OCI-LY3 (cell line): Measurements from ENCODE around the gene DNASE1L2.

Experiments
- EZH2phosphoT487 ChIP-seq: fragments of 200-600 bp; shearing (Covaris generic); IDR thresholded peaks from 2 replicates; pipeline ENCODE4 v1.6.1; 2018; ENCODE audit warnings: antibody characterized with exemption, mixed run types, low read depth
- TF ChIP-seq, protein P1 (sequence below): fragments of 200-600, 300-600 bp; sonication (generic); IDR thresholded peaks from 2 replicates; pipeline ENCODE4 v1.5.1; 2014; ENCODE audit warnings: antibody characterized with exemption, low read length, low read depth

DNA sequence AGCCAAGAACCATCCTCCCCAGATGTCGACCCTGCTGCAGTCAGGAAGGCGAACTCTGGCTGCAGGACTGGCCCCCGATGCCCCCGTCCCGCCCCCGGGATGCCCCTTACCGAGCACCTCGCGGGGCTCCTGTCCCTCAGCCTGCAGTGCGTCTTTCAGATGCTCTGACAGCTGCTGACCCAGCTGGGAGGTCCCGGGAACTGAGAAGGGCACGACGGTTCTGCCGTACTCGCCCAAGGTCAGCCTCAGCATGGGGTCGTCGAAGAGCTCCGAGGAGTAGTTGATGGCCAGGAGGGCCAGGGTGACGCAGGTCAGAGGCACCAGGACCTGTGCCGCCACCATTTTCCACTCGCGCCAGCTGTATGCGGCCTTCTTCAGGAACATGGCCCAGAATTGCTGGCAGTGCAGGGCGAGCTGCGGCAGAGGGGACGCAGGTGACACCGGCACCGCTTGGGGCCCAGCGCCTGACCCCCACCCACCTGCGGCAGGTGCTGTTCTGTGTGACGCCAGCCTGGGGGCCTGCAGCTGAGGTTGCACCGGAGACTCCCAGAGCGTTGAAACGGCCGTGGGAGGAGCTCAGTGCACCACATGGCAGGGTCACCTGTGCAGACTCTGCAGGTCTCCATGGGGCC, 51.8 kb downstream of the DNASE1L2 start:
- TF ChIP-seq, protein P1, sequence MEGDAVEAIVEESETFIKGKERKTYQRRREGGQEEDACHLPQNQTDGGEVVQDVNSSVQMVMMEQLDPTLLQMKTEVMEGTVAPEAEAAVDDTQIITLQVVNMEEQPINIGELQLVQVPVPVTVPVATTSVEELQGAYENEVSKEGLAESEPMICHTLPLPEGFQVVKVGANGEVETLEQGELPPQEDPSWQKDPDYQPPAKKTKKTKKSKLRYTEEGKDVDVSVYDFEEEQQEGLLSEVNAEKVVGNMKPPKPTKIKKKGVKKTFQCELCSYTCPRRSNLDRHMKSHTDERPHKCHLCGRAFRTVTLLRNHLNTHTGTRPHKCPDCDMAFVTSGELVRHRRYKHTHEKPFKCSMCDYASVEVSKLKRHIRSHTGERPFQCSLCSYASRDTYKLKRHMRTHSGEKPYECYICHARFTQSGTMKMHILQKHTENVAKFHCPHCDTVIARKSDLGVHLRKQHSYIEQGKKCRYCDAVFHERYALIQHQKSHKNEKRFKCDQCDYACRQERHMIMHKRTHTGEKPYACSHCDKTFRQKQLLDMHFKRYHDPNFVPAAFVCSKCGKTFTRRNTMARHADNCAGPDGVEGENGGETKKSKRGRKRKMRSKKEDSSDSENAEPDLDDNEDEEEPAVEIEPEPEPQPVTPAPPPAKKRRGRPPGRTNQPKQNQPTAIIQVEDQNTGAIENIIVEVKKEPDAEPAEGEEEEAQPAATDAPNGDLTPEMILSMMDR, result no peak
- no peak for TF ChIP-seq EZH2phosphoT487
